Hair follicular keratinocyte (primary cell): Measurements from ENCODE around the gene OSCAR. TPM values are rescaled to one million over a fixed set of nuclear protein-coding genes. Genes with fewer than 3 reads are reported as not detected.

Experiments used
- total RNA-seq: library from RNA; depleted of rRNA; stranded (reverse); fragments of >200 nt; gene quantifications from 2 replicates; pipeline ENCODE4 v1.2.3, GENCODE V29; 2015

OSCAR gene, protein sequence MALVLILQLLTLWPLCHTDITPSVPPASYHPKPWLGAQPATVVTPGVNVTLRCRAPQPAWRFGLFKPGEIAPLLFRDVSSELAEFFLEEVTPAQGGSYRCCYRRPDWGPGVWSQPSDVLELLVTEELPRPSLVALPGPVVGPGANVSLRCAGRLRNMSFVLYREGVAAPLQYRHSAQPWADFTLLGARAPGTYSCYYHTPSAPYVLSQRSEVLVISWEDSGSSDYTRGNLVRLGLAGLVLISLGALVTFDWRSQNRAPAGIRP
- 0.70 and 1.7 TPM in 2 replicates for total RNA-seq

DNA sequence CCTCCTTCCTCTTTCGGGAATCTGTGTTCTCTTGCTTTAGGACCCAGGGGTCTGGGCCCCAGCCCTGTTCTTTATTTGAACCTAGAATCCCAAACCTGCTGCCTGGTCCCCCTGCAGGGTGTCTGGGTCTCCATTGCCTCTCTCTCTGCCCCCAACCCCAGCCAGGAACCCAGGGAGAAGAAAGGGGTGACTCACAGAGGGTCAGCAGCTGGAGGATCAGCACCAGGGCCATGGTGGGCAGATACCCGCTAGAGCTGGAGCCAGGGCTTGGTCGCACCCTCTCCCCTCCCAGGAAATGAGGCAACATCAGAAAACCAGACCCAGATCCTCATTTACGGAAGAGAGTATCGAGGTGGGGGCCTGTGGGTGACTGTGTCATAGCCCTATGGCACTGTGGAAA, at the start of gene OSCAR:
Gene OSCAR (minus strand): TSS at position 243 of the 400 bp plus-strand sequence. CDS start 11 bp downstream, at position 232.

DNA sequence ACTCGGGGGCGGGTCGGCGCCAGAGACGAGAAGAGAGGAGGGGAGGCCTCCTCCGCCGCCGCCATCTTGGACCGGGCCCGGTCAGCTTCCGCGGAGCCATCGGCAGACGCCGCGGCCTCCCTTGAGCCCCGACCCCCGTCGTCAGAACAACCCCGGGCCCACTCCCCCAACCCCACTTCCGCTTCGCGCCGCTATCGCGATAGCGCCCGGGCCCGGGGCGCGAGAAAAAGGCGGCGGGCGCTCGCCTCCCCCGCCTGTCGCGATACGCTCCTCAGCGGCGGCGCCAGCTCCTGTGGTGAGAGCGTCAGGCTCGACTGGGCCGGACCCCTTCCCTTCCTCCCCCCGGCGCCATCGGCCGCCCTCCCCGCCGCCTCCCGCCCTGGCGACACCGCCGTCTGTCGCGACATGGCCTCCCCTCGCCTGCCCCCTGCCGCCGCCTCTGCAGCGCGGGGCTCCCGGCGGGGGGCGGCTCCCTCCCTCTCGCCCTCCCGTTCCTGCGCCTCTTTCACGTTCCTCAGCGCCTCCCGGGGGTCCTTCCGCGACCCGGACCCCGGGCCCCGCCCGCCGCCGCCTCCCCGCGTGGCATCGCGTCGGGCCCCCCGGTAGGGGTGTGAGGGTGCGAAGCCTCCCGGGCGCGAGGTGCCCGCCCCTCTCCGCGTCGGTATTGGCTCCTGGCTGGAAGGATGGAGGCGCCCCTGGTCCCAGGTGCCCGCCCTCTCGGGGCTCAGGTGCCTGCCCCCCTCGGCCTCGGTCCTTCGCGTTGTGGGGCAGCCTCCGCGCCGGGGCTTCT, 37.3 kb upstream of the OSCAR start, which contains the start of gene CNOT3:
Gene CNOT3 (plus strand): TSS at position 64 of the 790 bp plus-strand sequence. CDS start 5,217 bp downstream, outside the sequence.

DNA sequence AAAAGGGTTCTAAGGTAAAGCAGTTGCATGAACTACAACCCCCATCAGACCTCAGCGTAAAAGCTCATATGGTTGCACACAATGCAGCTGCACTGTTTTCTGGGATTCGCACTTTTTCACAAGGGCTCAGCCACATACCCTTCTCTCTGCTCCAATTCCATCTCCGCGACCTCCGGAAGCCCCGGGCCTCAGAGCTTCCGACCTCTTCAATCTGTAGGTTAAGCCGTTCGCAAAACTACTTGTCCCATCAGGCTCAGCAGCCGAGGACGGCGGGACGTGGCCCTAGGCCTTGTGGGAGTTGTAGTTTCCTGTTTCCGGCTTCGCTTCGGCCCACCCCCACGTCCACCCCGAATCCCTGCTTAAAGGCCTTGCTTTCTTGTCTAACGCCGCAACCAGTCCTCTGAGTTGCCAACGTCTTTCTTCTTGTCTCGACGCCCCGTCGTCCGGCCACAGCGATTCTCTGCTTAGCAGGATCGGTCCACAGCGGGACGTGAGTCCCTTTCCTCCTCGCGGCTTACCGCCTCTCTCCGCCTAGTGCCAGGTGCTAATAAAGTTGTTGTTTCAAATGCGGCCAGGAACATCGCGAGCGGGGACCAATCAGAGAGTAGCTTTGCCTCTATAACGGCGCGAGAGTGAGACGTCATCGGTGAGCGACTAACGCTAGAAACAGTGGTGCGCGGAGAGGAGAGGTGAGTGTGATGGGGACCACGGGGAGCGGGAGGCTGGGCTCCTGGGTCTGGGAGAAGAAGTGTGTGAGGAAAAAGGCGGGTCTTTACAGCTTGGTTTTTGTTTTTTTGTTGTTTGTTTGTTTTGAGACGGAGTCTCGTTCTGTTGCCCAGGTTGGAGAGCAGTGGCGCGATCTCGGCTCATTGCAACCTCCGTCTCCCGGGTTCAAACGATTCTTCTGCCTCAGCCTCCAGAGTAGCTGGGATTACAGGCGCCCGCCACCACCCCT, 14.8 kb upstream of the OSCAR start, which contains the start of the genes PRPF31 and TFPT:
Gene PRPF31 (plus strand): TSS at position 646 of the 955 bp plus-strand sequence. CDS start 2,525 bp downstream, outside the sequence.
Gene TFPT (minus strand): TSS at position 549 of the 955 bp plus-strand sequence. CDS start 388 bp downstream, at position 161.

DNA sequence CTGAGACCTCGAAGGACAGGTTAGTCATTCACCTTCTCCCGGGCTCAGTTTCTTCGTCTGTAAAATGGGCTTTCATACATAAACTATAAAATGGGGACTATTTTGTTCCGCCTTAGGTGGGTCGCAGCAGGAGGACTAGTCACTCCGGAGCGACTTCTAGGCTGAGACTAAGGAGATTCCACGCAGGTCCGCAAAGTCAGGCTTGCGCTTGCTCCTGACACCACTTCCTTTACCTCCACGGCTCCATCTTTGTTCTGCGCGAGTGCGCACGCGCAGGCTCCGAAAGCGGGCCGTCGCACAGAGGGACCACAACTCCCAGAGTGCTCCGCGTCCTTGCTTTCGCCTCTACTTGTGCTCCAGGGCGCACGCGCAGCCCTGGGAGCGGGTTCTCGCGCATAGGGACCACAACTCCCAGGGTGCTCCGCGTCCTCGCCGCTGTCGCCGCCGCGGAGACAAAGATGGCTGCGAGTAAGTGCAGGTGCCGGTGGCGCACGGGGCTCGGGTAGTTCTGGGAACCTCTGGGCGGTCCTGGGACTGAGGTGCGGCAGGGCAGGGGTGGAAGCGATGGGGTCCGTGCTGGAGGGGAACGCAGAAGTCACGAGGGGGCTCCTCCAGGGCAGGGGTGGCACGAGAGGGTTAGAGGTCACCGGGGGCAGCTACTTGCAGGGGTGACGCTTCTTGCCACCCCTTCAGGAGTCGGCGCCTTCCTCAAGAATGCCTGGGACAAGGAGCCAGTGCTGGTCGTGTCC, 2.0 kb upstream of the OSCAR start, which contains the start of gene NDUFA3:
Gene NDUFA3 (plus strand): TSS at position 435 of the 749 bp plus-strand sequence. CDS start 24 bp downstream, at position 459.

DNA sequence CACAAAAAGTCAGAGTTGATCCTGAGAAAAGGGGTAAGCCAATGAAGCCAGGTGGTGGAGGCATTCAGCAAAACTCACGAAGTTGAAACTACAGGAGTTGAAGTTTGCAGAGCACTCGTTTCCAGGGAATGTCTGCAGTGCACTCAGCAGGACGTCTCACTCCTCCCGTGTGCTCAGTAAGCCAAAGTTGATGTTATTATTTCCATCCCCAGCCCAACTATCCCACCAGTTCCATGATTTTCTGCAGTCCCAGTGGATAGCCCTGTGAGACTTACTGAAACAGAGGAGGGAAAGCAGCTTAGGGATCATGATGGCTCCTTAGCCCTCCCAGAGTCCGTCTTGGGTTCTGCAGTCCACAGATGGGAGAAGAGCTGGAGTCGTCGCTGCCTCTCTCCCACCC, 19.6 kb downstream of the OSCAR start, which contains the start of gene TARM1:
Gene TARM1 (minus strand): TSS at position 334 of the 400 bp plus-strand sequence. CDS start 25 bp downstream, at position 309.

DNA sequence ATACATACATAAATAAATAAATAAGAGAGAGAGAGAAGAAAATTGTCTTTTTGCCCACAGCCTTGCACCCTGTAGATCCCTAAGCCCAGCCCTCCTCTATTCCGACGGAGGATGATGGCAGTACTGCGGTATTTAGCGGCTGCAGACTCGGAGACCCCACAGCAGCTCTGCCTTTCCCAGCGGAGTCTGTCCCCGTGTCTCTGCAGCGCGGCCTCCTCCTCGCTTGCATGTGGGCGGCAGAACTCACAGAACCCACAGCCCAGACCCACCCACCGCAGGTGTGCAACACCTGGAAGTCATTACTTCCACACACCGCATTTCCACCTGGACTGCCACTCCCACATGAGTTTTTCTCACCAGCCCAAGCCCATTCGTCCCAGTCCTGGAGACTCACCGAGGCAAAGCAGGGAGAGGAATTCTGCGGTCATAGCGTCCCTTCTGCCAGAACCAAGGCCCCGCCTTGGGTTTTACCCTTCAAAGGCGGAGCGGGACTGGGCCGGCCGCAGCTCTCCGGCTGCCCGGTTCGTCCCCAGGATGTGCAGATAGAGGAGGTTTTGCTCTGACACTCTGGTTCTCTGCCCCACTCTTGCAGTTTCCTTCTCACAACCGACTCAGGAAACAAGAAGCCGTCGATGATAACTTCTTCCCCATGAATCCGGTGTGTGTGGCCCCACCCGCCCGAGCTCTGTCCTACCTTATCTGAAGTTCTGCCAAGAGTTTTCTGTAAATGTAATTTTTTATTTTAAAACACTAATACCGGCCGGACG, 37.1 kb downstream of the OSCAR start, which contains the start of gene VSTM1:
Gene VSTM1 (minus strand): TSS at position 548 of the 767 bp plus-strand sequence. CDS start 120 bp downstream, at position 428.

Other genes starting within 250 kb of the OSCAR start
- 23.2 and 29.8 TPM in 2 replicates for gene MYADM, start 232.9 kb downstream of the OSCAR start, total RNA-seq
- not detected in 2 replicates for gene PRKCG, start 218.6 kb downstream of the OSCAR start, total RNA-seq
- gene CACNG7, start 191.5 kb downstream of the OSCAR start, total RNA-seq, result not detected in 2 replicates
- gene CACNG8, start 137.9 kb downstream of the OSCAR start, total RNA-seq, result not detected in 2 replicates
- not detected in 2 replicates for gene CACNG6, start 109.2 kb downstream of the OSCAR start, total RNA-seq
- gene VSTM1, start 36.9 kb downstream of the OSCAR start, total RNA-seq, result not detected in 2 replicates
- gene TARM1, start 19.4 kb downstream of the OSCAR start, total RNA-seq, result not detected in 2 replicates
- 25.6 and 48.0 TPM in 2 replicates for gene NDUFA3, start 2.1 kb upstream of the OSCAR start, total RNA-seq
- 9.0 and 18.6 TPM in 2 replicates for gene TFPT, start 14.9 kb upstream of the OSCAR start, total RNA-seq
- 44.2 and 74.0 TPM in 2 replicates for gene PRPF31, start 15.0 kb upstream of the OSCAR start, total RNA-seq
- gene CNOT3, start 37.0 kb upstream of the OSCAR start, total RNA-seq, result 12.9 and 18.3 TPM in 2 replicates
- gene LENG1, start 58.9 kb upstream of the OSCAR start, total RNA-seq, result 7.2 and 8.3 TPM in 2 replicates
- 6.6 and 22.6 TPM in 2 replicates for gene TMC4, start 72.4 kb upstream of the OSCAR start, total RNA-seq
- gene MBOAT7, start 88.8 kb upstream of the OSCAR start, total RNA-seq, result 73.7 and 97.3 TPM in 2 replicates
- 140 and 179 TPM in 2 replicates for gene TSEN34, start 90.5 kb upstream of the OSCAR start, total RNA-seq
- gene RPS9, start 100.1 kb upstream of the OSCAR start, total RNA-seq, result 2,479 and 2,533 TPM in 2 replicates
- gene LILRB3, start 122.2 kb upstream of the OSCAR start, total RNA-seq, result not detected in 2 replicates
- gene LILRA6, start 142.0 kb upstream of the OSCAR start, total RNA-seq, result not detected in 2 replicates
- gene LILRB5, start 156.5 kb upstream of the OSCAR start, total RNA-seq, result not detected in 2 replicates
- not detected in 2 replicates for gene LILRB2, start 180.3 kb upstream of the OSCAR start, total RNA-seq
- gene LILRA5, start 212.4 kb upstream of the OSCAR start, total RNA-seq, result not detected in 2 replicates
- gene LILRA4, start 238.4 kb upstream of the OSCAR start, total RNA-seq, result not detected in 2 replicates